OCI-LY1 (cell line): Measurements from ENCODE around the gene SLAMF9.

ENCODE experiments used
- H2AFZ ChIP-seq: fragments of 200-600 bp; sonication (generic), shearing (Covaris generic); 2 replicates; pipeline ENCODE4 v1.6.0; 2014; ENCODE audit warnings: antibody characterized with exemption, mild to moderate bottlenecking, low read length
- H3F3A ChIP-seq: fragments of 200-600 bp; sonication (generic), shearing (Covaris generic); 2 replicates; pipeline ENCODE4 v1.6.0; 2014; ENCODE audit warnings: mild to moderate bottlenecking, antibody characterized with exemption, low read length, moderate library complexity; ENCODE audit not compliant: insufficient read depth
- H3K27ac ChIP-seq: fragments of 200-600 bp; sonication (generic); 2 replicates; pipeline ENCODE4 v1.5.1; 2014; ENCODE audit warnings: low read length, mixed run types, mild to moderate bottlenecking, low read depth; ENCODE audit not compliant: poor library complexity, severe bottlenecking
- H3K27me3 ChIP-seq: fragments of 200-600 bp; sonication (generic); 2 replicates; pipeline ENCODE4 v1.6.0; 2014; ENCODE audit warnings: antibody characterized with exemption, mild to moderate bottlenecking, low read length, moderate library complexity; ENCODE audit not compliant: insufficient read depth
- H3K36me3 ChIP-seq: fragments of 200-600 bp; sonication (generic); 2 replicates; pipeline ENCODE4 v1.6.1; 2014; ENCODE audit warnings: mild to moderate bottlenecking, antibody characterized with exemption, low read length, moderate library complexity, mixed read lengths; ENCODE audit not compliant: insufficient read depth
- H3K4me1 ChIP-seq: fragments of 200-600 bp; sonication (generic); 2 replicates; pipeline ENCODE4 v1.5.1; 2014; ENCODE audit warnings: mild to moderate bottlenecking, low read length, moderate library complexity; ENCODE audit not compliant: insufficient read depth, severe bottlenecking
- H3K4me2 ChIP-seq: fragments of 200-600 bp; sonication (generic), shearing (Covaris generic); 2 replicates; pipeline ENCODE4 v1.6.1; 2014; ENCODE audit warnings: low read length
- H3K4me3 ChIP-seq: fragments of 200-600 bp; sonication (generic); 2 replicates; pipeline ENCODE4 v1.5.1; 2014; ENCODE audit warnings: low read length, low read depth, mild to moderate bottlenecking, mixed read lengths; ENCODE audit not compliant: poor library complexity, severe bottlenecking
- H3K79me2 ChIP-seq: fragments of 200-600 bp; shearing (Covaris generic); 2 replicates; pipeline ENCODE4 v1.6.1; 2016; ENCODE audit warnings: mixed run types, low read length, mixed read lengths; ENCODE audit not compliant: insufficient read depth
- H3K9ac ChIP-seq: fragments of 200-600 bp; sonication (generic), shearing (Covaris generic); 2 replicates; pipeline ENCODE4 v1.6.1; 2014; ENCODE audit warnings: mild to moderate bottlenecking, low read length, mixed read lengths
- H3K9me2 ChIP-seq: fragments of 200-600 bp; sonication (generic), shearing (Covaris generic); 2 replicates; pipeline ENCODE4 v1.6.1; 2014; ENCODE audit warnings: low read depth, mild to moderate bottlenecking, low read length, mixed read lengths
- H3K9me3 ChIP-seq: fragments of 200-600 bp; shearing (Covaris generic); 2 replicates; pipeline ENCODE4 v1.6.1; 2014; ENCODE audit warnings: low read length, mixed read lengths
- H4K20me1 ChIP-seq: fragments of 200-600 bp; sonication (generic), shearing (Covaris generic); 2 replicates; pipeline ENCODE4 v1.6.0; 2016; ENCODE audit warnings: mild to moderate bottlenecking, low read length; ENCODE audit not compliant: insufficient read depth
- EZH2 ChIP-seq: fragments of 200-600 bp; sonication (generic), shearing (Covaris generic); IDR thresholded peaks from 2 replicates; pipeline ENCODE4 v1.8.0; 2017; ENCODE audit warnings: borderline replicate concordance, mixed run types, mild to moderate bottlenecking, antibody characterized with exemption, low read length, moderate library complexity, mixed read lengths
- TF ChIP-seq, protein P1 (sequence below): fragments of 200-600 bp; sonication (generic), shearing (Covaris generic); IDR thresholded peaks from 2 replicates; pipeline ENCODE4 v1.5.1; 2017; ENCODE audit warnings: mild to moderate bottlenecking, antibody characterized with exemption, low read length, moderate library complexity, mixed read lengths

SLAMF9 gene

DNA sequence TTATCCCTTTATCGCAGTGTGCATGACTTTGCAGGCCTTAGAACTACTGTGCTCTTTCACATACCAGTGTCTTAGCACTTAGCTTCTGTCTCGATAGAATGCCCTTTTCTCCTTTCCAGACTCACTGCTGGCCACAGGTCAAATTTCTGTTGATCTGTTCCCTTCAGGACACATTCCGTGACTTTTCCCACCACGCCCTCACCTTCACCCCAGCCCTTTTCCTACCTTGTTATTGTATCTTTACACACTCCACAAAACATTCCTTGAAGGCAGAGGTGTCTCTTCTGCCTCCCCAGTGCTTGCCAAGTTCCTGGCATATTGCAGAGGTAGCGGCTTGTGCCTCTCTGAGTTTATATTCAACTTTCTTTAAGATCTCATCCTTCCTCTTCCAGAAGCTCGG is 4.9 kb downstream of the SLAMF9 start:
- Histone ChIP-seq H3K27me3 (no peaks in the 10 kb centered on the region), H3K9ac (no peak overlapping the region), H3K4me2 (no peak overlapping the region), H4K20me1 (no peaks in the 10 kb centered on the region), H3K36me3 (no peaks in the 10 kb centered on the region), H2AFZ (no peak overlapping the region), H3K4me3 (no peak overlapping the region), H3F3A (no peaks in the 10 kb centered on the region), H3K9me3 (no peaks in the 10 kb centered on the region), H3K4me1 (no peaks in the 10 kb centered on the region), H3K9me2 (no peaks in the 10 kb centered on the region), H3K79me2 (no peaks in the 10 kb centered on the region), H3K27ac (no peak overlapping the region)
- TF ChIP-seq, protein P1, sequence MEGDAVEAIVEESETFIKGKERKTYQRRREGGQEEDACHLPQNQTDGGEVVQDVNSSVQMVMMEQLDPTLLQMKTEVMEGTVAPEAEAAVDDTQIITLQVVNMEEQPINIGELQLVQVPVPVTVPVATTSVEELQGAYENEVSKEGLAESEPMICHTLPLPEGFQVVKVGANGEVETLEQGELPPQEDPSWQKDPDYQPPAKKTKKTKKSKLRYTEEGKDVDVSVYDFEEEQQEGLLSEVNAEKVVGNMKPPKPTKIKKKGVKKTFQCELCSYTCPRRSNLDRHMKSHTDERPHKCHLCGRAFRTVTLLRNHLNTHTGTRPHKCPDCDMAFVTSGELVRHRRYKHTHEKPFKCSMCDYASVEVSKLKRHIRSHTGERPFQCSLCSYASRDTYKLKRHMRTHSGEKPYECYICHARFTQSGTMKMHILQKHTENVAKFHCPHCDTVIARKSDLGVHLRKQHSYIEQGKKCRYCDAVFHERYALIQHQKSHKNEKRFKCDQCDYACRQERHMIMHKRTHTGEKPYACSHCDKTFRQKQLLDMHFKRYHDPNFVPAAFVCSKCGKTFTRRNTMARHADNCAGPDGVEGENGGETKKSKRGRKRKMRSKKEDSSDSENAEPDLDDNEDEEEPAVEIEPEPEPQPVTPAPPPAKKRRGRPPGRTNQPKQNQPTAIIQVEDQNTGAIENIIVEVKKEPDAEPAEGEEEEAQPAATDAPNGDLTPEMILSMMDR = no peak
- no peak for TF ChIP-seq EZH2

GRCh38 chr1:159947942-159948341 is 6.1 kb downstream of the SLAMF9 start:
- no peaks in the 10 kb centered on the region for H4K20me1 ChIP-seq
- H3K27ac ChIP-seq = no peak overlapping the region
- no peaks in the 10 kb centered on the region for H3K36me3 ChIP-seq
- TF ChIP-seq, protein P1 = no peak
- no peak for TF ChIP-seq EZH2
- H3K4me1 ChIP-seq = no peaks in the 10 kb centered on the region
- H3K9me3 ChIP-seq = no peaks in the 10 kb centered on the region
- H3K4me2 ChIP-seq = no peak overlapping the region
- no peak overlapping the region for H3K9ac ChIP-seq
- no peaks in the 10 kb centered on the region for H3K9me2 ChIP-seq
- no peaks in the 10 kb centered on the region for H3F3A ChIP-seq
- H3K4me3 ChIP-seq = no peak overlapping the region
- no peak overlapping the region for H2AFZ ChIP-seq
- H3K27me3 ChIP-seq = no peaks in the 10 kb centered on the region
- H3K79me2 ChIP-seq = no peaks in the 10 kb centered on the region

DNA sequence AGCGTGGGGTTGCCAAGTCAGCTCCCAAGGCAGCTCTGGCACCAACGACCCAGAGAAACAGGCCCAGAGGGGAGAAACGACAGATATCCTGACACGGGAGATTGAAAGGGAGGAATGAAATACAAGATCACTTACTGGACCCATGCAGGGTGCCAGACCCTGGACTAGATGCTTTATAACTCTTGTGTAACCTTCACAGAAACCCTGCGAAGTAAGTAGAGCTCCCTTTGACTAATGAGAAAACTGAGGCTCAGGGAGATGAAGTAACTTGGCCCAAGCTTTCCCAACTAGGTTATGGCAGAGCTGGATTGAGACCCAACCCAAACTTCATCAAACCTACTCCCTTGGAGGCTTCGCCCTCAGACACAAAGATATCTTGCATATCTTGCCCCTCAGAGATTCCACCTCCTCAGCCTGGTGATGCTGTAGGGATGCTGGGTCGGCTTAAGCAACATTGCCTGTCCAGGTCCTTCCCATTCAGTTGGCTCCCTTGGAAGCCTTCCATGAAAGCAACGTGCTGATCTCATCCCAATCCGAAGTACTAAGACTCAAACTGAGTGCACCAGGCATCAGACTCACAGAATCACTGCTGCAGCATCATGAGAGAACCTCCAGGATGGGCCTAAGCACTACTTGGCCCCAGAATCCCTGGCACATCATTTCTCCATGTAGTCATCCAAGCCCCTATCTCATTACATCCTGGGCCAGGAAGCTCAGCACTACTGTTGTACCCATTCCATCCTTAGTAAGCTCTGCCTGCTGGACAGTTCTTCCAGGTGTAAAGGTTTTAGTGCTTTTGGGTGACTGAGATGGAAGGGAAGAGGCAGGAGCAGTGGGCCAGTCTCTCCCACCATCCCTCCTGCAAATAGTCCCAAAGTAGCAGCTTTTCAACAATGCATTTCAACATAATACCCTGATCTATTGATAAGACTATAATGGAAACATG is 7.5 kb downstream of the SLAMF9 start:
- H2AFZ ChIP-seq = no peak overlapping the region
- H3K27ac ChIP-seq = no peak overlapping the region
- no peak overlapping the region for H3K4me3 ChIP-seq
- no peaks in the 10 kb centered on the region for H3F3A ChIP-seq
- no peaks in the 10 kb centered on the region for H3K36me3 ChIP-seq
- H3K9me3 ChIP-seq = no peaks in the 10 kb centered on the region
- H3K79me2 ChIP-seq = no peaks in the 10 kb centered on the region
- H3K4me1 ChIP-seq = no peaks in the 10 kb centered on the region
- TF ChIP-seq, protein P1 = no peak
- no peak for TF ChIP-seq EZH2
- no peaks in the 10 kb centered on the region for H4K20me1 ChIP-seq
- no peak overlapping the region for H3K4me2 ChIP-seq
- H3K9me2 ChIP-seq = no peaks in the 10 kb centered on the region
- no peaks in the 10 kb centered on the region for H3K27me3 ChIP-seq
- no peak overlapping the region for H3K9ac ChIP-seq
